Osteocyte (in vitro differentiated cells): Measurements from ENCODE around the gene IMPACT. TPM values are rescaled to one million over a fixed set of nuclear protein-coding genes. Genes with fewer than 3 reads are reported as not detected.
A peak's percentile ranks its signal among the peaks of the same experiment; 100 is the strongest.

Experiments used
- DNase-seq: peaks from one replicate; pipeline ENCODE4 v3.0.0; 2021; ENCODE audit warnings: mixed read lengths; ENCODE audit not compliant: unreplicated experiment; ENCODE audit errors: extremely low spot score
- H3K27ac Mint-ChIP-seq: one replicate; pipeline ENCODE4 v1.8.0; 2021; ENCODE audit warnings: mild to moderate bottlenecking, mixed read lengths; ENCODE audit not compliant: unreplicated experiment
- H3K27me3 Mint-ChIP-seq: one replicate; pipeline ENCODE4 v1.8.0; 2021; ENCODE audit warnings: mixed read lengths; ENCODE audit not compliant: unreplicated experiment
- H3K36me3 Mint-ChIP-seq: one replicate; pipeline ENCODE4 v1.8.0; 2021; ENCODE audit warnings: mixed read lengths; ENCODE audit not compliant: unreplicated experiment
- H3K4me1 Mint-ChIP-seq: one replicate; pipeline ENCODE4 v1.8.0; 2021; ENCODE audit warnings: mixed read lengths; ENCODE audit not compliant: unreplicated experiment
- H3K4me3 Mint-ChIP-seq: one replicate; pipeline ENCODE4 v1.8.0; 2021; ENCODE audit warnings: mild to moderate bottlenecking, moderate library complexity, mixed read lengths; ENCODE audit not compliant: unreplicated experiment
- H3K9me3 Mint-ChIP-seq: one replicate; pipeline ENCODE4 v1.8.0; 2021; ENCODE audit warnings: mixed read lengths; ENCODE audit not compliant: unreplicated experiment
- total RNA-seq: library from RNA; stranded (reverse); gene quantifications from 2 replicates; pipeline ENCODE4 v1.2.1, GENCODE V29; 2021
- TF ChIP-seq, protein P1 (sequence below): fragments of 200-600 bp; sonication (generic); IDR thresholded peaks from 2 replicates; pipeline ENCODE4 v1.5.0; 2021; ENCODE audit warnings: antibody characterized with exemption, mild to moderate bottlenecking, moderate library complexity

The IMPACT gene
- total RNA-seq, 1 donor from 2014 or later: 53.0 TPM

GRCh38 chr18:24491927-24492834 lies 65.7 kb downstream of the IMPACT start:
- H3K4me3 Mint-ChIP-seq: peak overlapping the region; percentile 28
- DNase-seq: peak; percentile 62
- no peaks in the 10 kb centered on the region for H3K36me3 Mint-ChIP-seq
- H3K27ac Mint-ChIP-seq: no peak overlapping the region
- H3K27me3 Mint-ChIP-seq: peaks cover 5% of the 10 kb centered on the region
- TF ChIP-seq, protein P1, sequence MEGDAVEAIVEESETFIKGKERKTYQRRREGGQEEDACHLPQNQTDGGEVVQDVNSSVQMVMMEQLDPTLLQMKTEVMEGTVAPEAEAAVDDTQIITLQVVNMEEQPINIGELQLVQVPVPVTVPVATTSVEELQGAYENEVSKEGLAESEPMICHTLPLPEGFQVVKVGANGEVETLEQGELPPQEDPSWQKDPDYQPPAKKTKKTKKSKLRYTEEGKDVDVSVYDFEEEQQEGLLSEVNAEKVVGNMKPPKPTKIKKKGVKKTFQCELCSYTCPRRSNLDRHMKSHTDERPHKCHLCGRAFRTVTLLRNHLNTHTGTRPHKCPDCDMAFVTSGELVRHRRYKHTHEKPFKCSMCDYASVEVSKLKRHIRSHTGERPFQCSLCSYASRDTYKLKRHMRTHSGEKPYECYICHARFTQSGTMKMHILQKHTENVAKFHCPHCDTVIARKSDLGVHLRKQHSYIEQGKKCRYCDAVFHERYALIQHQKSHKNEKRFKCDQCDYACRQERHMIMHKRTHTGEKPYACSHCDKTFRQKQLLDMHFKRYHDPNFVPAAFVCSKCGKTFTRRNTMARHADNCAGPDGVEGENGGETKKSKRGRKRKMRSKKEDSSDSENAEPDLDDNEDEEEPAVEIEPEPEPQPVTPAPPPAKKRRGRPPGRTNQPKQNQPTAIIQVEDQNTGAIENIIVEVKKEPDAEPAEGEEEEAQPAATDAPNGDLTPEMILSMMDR: no peak
- H3K4me1 Mint-ChIP-seq: peaks cover 12% of the 10 kb centered on the region
- peaks cover 9% of the 10 kb centered on the region for H3K9me3 Mint-ChIP-seq

GRCh38 chr18:24494586-24494985 lies 68.1 kb downstream of the IMPACT start:
- Mint-ChIP-seq H3K36me3 (no peaks in the 10 kb centered on the region), H3K9me3 (peaks cover 9% of the 10 kb centered on the region), H3K4me1 (peaks cover 9% of the 10 kb centered on the region), H3K27ac (no peak overlapping the region), H3K27me3 (peaks cover 3% of the 10 kb centered on the region), H3K4me3 (no peak overlapping the region)
- TF ChIP-seq, protein P1: no peak
- no peak for DNase-seq

GRCh38 chr18:24497031-24497754 lies 70.7 kb downstream of the IMPACT start:
- Mint-ChIP-seq H3K9me3 (peaks cover 9% of the 10 kb centered on the region), H3K27ac (no peak overlapping the region), H3K4me3 (no peak overlapping the region), H3K4me1 (peaks cover 4% of the 10 kb centered on the region), H3K27me3 (peaks cover 7% of the 10 kb centered on the region), H3K36me3 (no peaks in the 10 kb centered on the region)
- no peak for DNase-seq
- TF ChIP-seq, protein P1: no peak

- TF ChIP-seq, protein P1: no peak
- H3K36me3 Mint-ChIP-seq: no peaks in the 10 kb centered on the region
- no peaks in the 10 kb centered on the region for H3K9me3 Mint-ChIP-seq
- H3K27ac Mint-ChIP-seq: no peak overlapping the region
- H3K4me3 Mint-ChIP-seq: no peak overlapping the region
- DNase-seq: no peak
- H3K4me1 Mint-ChIP-seq: no peaks in the 10 kb centered on the region
- peaks cover 10% of the 10 kb centered on the region for H3K27me3 Mint-ChIP-seq
Observed at GRCh38 chr18:24499814-24500213, 73.3 kb downstream of the IMPACT start.

DNA sequence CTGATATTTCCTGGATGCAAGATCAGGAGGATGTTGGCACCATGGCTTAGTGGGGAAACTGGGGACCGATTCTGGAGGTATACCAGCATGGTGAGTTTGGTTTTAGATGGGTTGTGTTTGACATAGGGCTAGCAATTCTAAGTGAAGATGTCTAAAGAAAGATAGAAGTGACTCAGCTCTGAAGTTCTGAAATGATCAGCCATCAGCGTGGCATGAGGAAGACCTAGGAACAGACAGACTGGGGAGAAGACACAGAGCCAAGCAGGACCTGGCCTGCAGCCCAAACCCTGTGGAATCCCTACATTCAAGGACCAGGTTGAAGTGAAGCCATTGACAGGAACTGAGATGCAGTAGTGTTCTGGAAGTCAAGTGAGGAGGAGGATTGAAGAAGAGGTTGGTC lies 73.7 kb downstream of the IMPACT start:
- Mint-ChIP-seq H3K27ac (no peak overlapping the region), H3K36me3 (no peaks in the 10 kb centered on the region), H3K9me3 (no peaks in the 10 kb centered on the region)

More for the DNA sequence above, 73.7 kb downstream of the IMPACT start:
- Mint-ChIP-seq H3K27me3 (peaks cover 8% of the 10 kb centered on the region), H3K4me3 (no peak overlapping the region), H3K4me1 (no peaks in the 10 kb centered on the region)
- DNase-seq: no peak
- TF ChIP-seq, protein P1: no peak
